Mucosa of rectum (tissue), 2 donors: ENCODE measurements around the gene RIT1.

ENCODE experiments used
- H3K27ac ChIP-seq, 2 donors: one replicate each; pipeline ENCODE4 v1.7.0; 2013; ENCODE audit warnings: inconsistent platforms in 2 of 2, low read depth in 2 of 2, low read length in 2 of 2
- H3K27me3 ChIP-seq, 2 donors: one replicate each; pipeline ENCODE4 v1.7.0; 2013; ENCODE audit warnings: low read length in 2 of 2; ENCODE audit not compliant: control insufficient read depth in 2 of 2, insufficient read depth in 2 of 2
- H3K36me3 ChIP-seq, 2 donors: one replicate each; pipeline ENCODE4 v1.7.0; 2013; ENCODE audit warnings: low read length in 2 of 2; ENCODE audit not compliant: control insufficient read depth in 2 of 2, insufficient read depth in 2 of 2
- H3K4me1 ChIP-seq, 2 donors: one replicate each; pipeline ENCODE4 v1.7.0; 2013; ENCODE audit warnings: low read length in 2 of 2, mild to moderate bottlenecking in 1 of 2; ENCODE audit not compliant: control insufficient read depth in 2 of 2, insufficient read depth in 2 of 2
- H3K4me3 ChIP-seq, 2 donors: one replicate each; pipeline ENCODE4 v1.7.0; 2013; ENCODE audit warnings: low read length in 2 of 2
- H3K9ac ChIP-seq, 2 donors: one replicate each; pipeline ENCODE4 v1.7.0; 2013; ENCODE audit warnings: low read length in 2 of 2, low read depth in 1 of 2, mild to moderate bottlenecking in 1 of 2
- H3K9me3 ChIP-seq, 2 donors: one replicate each; pipeline ENCODE4 v1.7.0; 2013; ENCODE audit warnings: low read length in 2 of 2; ENCODE audit not compliant: control insufficient read depth in 2 of 2
- donor health status: healthy.
- donor health status: Normal muscosa, but diverticular disease.

RIT1 gene

DNA sequence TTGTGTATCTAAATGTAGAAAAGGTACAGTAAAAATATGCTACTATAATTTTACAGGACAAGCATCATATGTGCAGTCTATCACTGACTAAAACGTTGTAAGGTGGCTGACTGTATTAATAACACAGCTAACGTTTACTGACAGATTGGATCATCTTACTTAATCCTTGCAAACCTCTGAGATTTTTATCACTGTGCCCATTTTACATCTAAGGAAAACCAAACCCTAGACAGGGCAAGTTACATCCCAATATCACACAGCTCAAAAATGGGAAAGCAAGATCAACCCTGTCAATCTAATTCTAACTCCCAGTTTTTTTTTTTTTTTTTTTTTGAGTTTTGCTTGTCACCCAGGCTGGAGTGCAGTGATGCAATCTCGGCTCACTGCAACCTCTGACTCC, 7.5 kb upstream of the RIT1 start:
- no peak overlapping the region for H3K4me3 ChIP-seq
- peaks cover 73 to 79% of the 10 kb centered on the region in 2 donors for H3K36me3 ChIP-seq
- H3K27ac ChIP-seq: no peak overlapping the region
- no peaks in the 10 kb centered on the region for H3K4me1 ChIP-seq
- no peak overlapping the region for H3K9ac ChIP-seq
- H3K9me3 ChIP-seq: no peaks in the 10 kb centered on the region
- H3K27me3 ChIP-seq: no peaks in the 10 kb centered on the region

DNA sequence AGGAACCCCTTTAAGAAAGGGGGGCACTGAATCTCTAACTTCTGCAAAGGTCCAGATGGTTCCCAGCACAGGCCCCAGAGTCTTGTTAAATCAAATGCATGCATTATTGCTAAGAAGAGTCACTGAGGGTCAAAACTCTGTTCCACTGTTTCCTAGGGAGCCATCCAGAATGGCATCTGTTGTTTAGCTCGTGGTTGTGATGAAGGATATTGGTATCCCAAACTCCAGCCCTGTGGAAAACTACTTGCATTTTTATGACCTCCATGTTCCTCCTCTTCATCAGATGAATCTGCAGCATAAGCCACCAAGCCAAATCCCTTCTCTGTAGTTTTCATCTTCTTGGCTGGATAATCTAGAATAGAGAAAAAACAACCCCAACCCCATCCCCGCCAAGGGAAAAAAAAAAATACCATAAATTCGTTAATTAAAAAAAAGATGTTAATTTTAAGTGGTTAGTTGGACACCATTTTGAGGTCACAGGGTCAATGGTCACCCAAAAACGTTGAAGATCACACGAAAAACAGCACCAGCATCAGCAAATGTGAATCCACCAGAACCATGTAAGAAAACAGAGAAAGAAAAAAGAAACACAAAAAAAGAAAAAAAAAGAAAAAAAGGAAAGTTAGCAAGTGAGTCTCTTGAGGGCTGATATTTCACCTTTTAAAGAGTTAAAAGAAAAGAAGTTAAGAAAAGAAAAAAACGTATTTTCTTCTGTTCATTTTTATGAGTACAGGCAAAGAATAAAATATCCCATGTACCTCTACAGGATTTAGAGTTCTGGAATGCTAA, 3.0 kb upstream of the RIT1 start:
- Histone ChIP-seq H3K27me3 (no peaks in the 10 kb centered on the region), H3K4me3 (no peak overlapping the region), H3K9ac (no peak overlapping the region), H3K27ac (no peak overlapping the region), H3K4me1 (peaks cover 3 to 10% of the 10 kb centered on the region in 2 donors), H3K36me3 (peaks cover 46 to 56% of the 10 kb centered on the region in 2 donors), H3K9me3 (no peaks in the 10 kb centered on the region)

DNA sequence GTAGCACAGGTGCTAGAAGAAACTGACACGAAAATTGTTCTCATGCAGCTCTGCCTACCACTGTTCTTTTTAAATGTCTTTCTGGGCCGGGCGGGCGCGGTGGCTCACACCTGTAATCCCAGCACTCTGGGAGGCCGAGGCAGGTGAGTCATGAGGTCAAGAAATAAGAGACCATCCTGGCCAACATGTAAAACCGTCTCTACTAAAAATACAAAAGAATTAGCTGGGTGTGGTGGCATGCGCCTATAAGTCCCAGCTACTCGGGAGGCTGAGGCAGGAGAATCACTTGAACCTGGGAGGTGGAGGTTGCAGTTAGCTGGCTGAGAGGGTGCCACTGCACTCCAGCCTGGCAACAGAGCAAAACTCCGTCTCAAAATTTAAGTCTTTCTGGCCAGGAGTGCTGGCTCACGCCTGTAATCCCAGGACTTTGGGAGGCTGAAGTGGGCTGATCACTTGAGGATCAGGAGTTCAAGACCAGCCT, 947 bp upstream of the RIT1 start:
- Histone ChIP-seq H3K9ac (peak overlapping the region; percentile 73 to 79), H3K36me3 (peaks cover 29 to 46% of the 10 kb centered on the region in 2 donors), H3K9me3 (no peaks in the 10 kb centered on the region), H3K4me1 (peaks cover 3 to 10% of the 10 kb centered on the region in 2 donors), H3K27me3 (no peaks in the 10 kb centered on the region), H3K27ac (peak overlapping the region; percentile 88 to 89), H3K4me3 (peak overlapping the region in 1 of 2 donors; percentile 88)

DNA sequence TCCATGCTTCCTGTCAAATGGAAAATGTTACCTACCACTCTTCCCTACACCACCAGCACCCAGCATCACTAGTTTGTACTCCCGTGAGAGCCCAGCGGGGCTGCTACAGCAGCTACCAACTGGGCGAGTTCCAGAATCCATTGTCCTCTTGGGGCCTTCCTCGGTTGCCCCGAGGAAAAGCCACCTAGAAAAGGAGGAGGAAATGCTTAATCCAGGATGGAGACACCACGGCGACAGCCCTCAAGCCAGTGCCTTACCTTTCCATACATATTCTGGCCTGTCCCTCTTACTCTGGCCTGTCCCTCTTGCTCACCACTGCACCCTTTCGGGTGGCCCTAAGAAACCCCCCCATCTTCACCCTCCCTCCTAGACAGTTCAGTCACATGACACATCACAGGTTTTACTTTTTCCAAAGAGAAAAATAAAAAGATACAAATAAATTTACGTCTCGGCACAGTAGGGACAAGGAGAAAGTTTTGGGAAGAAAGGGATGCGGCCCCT, 478 bp downstream of the RIT1 start:
- H3K36me3 ChIP-seq: peaks cover 15 to 34% of the 10 kb centered on the region in 2 donors
- peak overlapping the region; percentile 88 to 89 for H3K27ac ChIP-seq
- H3K4me3 ChIP-seq: peak overlapping the region; percentile 88 to 92
- H3K4me1 ChIP-seq: peaks cover 3 to 10% of the 10 kb centered on the region in 2 donors
- H3K9ac ChIP-seq: peak overlapping the region; percentile 73 to 79
- H3K9me3 ChIP-seq: no peaks in the 10 kb centered on the region
- H3K27me3 ChIP-seq: no peaks in the 10 kb centered on the region

DNA sequence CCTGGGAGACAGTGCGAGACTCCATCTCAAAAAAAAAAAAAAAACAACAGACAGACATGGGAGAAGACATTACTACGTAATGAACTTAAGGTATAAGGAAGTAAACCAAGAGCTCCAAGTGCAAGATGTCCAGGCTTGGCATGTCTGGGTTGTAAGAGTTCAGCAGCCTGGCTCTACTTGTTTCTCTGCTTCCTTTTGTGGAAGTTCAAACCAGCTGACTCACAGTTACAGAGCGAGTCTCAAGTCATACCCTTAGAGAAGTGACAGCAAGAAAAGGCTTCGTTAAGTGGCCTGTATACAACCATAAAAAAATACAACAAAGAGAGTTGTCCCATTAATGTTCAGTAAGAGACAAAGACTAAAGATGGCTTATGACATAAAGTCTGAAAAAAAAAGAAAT, 1.3 kb downstream of the RIT1 start:
- H3K4me3 ChIP-seq: peak overlapping the region; percentile 88 to 92
- peak overlapping the region; percentile 88 to 89 for H3K27ac ChIP-seq
- peaks cover 3 to 10% of the 10 kb centered on the region in 2 donors for H3K4me1 ChIP-seq
- H3K9me3 ChIP-seq: no peaks in the 10 kb centered on the region
- no peak overlapping the region for H3K9ac ChIP-seq
- H3K36me3 ChIP-seq: peaks cover 21 to 32% of the 10 kb centered on the region in 2 donors
- H3K27me3 ChIP-seq: no peaks in the 10 kb centered on the region

DNA sequence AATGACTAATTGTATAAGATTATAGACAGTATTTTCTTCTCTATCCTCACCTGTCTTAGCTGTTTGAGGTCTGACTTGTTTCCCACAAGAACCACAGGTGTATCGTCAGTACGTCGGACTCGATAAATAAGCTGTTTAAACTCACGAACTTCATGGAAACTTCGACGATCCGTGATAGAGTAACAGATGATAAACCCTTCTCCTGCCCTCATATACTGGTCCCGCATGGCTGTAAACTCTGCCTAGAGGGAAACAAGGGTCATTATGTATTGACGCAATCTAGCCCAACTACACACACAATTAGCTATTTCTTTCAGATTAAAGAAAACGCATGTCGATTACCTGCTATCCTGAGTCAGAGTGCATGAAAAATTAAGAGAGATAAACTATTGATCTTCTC, 6.9 kb downstream of the RIT1 start:
- H3K36me3 ChIP-seq: peaks cover 46 to 53% of the 10 kb centered on the region in 2 donors

DNA sequence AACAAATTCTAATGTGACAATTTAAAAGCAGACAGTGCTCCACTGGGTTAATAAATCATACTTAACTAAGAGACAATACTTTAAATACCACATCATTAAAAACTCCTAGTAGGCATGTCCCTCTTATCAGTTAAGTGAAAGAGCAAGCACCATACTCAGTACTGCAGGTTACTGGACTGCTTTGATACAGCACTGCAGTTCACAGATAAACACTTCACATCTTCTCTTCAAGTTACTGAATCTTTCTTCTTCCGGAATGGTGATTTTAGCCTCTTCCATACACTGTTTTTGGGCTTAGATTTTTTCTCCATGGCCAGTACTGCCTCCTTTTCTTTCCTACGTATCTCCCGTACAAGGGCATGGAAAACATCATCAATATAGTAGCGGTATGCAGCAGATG, 11.0 kb downstream of the RIT1 start:
- no peak overlapping the region for H3K4me3 ChIP-seq
- no peak overlapping the region for H3K27ac ChIP-seq
- no peak overlapping the region for H3K9ac ChIP-seq
- H3K9me3 ChIP-seq: no peaks in the 10 kb centered on the region
- H3K4me1 ChIP-seq: no peaks in the 10 kb centered on the region
- H3K36me3 ChIP-seq: peaks cover 51 to 60% of the 10 kb centered on the region in 2 donors
- no peaks in the 10 kb centered on the region for H3K27me3 ChIP-seq

More for the DNA sequence above, 6.9 kb downstream of the RIT1 start:
- Histone ChIP-seq H3K27me3 (no peaks in the 10 kb centered on the region), H3K4me1 (no peaks in the 10 kb centered on the region), H3K4me3 (no peak overlapping the region), H3K9ac (no peak overlapping the region), H3K9me3 (no peaks in the 10 kb centered on the region), H3K27ac (no peak overlapping the region)

DNA sequence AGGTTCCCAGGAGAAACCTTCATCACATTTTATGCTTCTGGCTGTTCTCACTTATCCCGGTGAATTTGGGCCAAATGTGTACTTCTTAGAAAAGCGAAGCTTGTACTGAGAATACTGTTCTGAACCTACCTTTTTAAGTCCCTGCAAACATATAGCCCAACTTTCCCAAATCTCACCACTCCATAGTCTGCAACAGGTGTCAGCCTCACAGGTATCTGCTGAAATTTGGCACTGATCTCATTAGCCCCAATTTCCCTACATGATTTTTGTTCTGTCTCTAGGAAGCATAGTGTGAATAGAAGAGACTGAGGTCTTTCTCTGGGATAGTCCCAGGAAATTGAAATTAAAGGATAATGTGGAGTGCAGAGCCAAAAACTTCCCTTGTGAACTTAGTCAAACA, 11.5 kb downstream of the RIT1 start:
- no peaks in the 10 kb centered on the region for H3K4me1 ChIP-seq
- H3K36me3 ChIP-seq: peaks cover 46 to 55% of the 10 kb centered on the region in 2 donors
- no peak overlapping the region for H3K27ac ChIP-seq
- no peaks in the 10 kb centered on the region for H3K9me3 ChIP-seq
- no peaks in the 10 kb centered on the region for H3K27me3 ChIP-seq
- H3K4me3 ChIP-seq: no peak overlapping the region
- H3K9ac ChIP-seq: no peak overlapping the region

DNA sequence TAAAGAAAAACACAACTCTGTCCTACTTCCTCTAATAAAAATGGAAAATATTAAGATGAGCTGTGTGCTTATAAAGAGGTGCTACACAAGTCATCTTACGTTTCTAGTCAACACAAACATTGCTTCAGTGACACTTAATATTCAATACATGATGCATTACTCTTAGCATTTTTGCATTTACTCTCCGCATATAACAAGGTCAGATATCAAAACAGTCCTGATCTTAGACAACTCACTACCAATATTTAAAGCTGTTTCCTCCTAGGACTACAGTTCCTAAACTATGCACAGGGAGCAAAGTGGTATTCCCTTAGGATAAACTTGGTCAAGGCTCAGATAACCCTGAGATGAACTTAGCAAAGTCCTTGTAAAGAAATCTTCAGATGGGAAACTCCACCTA, 12.3 kb downstream of the RIT1 start:
- H3K9me3 ChIP-seq: no peaks in the 10 kb centered on the region
- H3K4me3 ChIP-seq: no peak overlapping the region
- peaks cover 38 to 48% of the 10 kb centered on the region in 2 donors for H3K36me3 ChIP-seq
- no peak overlapping the region for H3K9ac ChIP-seq
- H3K27me3 ChIP-seq: no peaks in the 10 kb centered on the region
- no peak overlapping the region for H3K27ac ChIP-seq
- no peaks in the 10 kb centered on the region for H3K4me1 ChIP-seq

DNA sequence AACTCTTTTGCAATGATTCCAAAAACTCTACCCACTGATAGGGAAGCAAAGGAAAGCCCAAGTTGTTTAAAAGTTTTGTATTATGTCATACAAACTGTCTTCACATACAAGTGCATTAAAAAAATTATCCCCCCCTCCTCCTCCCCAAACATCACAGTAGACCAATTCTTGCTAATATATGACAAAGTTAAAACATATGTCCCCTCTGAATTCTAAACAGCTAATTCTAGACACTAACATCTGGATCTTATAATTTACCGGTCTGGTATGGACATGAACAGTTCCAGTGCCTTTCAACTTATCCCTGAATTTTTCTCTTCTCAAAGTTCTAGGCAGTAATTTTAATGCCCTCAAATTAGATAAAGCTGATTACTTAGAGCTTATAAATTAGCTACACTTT, 13.4 kb downstream of the RIT1 start:
- Histone ChIP-seq H3K27ac (no peak overlapping the region), H3K9me3 (no peaks in the 10 kb centered on the region)

More for the DNA sequence above, 13.4 kb downstream of the RIT1 start:
- no peaks in the 10 kb centered on the region for H3K27me3 ChIP-seq
- H3K4me1 ChIP-seq: peaks cover 0 to 6% of the 10 kb centered on the region in 2 donors
- no peak overlapping the region for H3K4me3 ChIP-seq
- peaks cover 32 to 43% of the 10 kb centered on the region in 2 donors for H3K36me3 ChIP-seq
- no peak overlapping the region for H3K9ac ChIP-seq
